Mesothelial cell of epicardium (in vitro differentiated cells): ENCODE data around the gene BMPR2. TPM values are rescaled to one million over a fixed set of nuclear protein-coding genes. Genes with fewer than 3 reads are reported as not detected.
"Not testable (repeated sequence)": the region's sequence is repeated elsewhere in the genome, so short reads cannot be mapped to it uniquely, and the experiment has no call there.

Experiments
- DNase-seq, 2 experiments: peaks; one replicate each; pipeline ENCODE4 v3.0.0; 2021; ENCODE audit warnings: low spot score in 2 of 2; ENCODE audit not compliant: unreplicated experiment in 2 of 2
- H3K27ac Mint-ChIP-seq: 2 replicates; pipeline ENCODE4 v1.8.0; 2021; ENCODE audit warnings: mixed read lengths
- H3K27me3 Mint-ChIP-seq: 2 replicates; pipeline ENCODE4 v1.8.0; 2021; ENCODE audit warnings: low read depth, mixed read lengths
- H3K36me3 Mint-ChIP-seq: 2 replicates; pipeline ENCODE4 v1.8.0; 2021; ENCODE audit warnings: mixed read lengths
- H3K4me1 Mint-ChIP-seq: 2 replicates; pipeline ENCODE4 v1.8.0; 2021; ENCODE audit warnings: mixed read lengths
- H3K4me3 Mint-ChIP-seq: 2 replicates; pipeline ENCODE4 v1.8.0; 2021; ENCODE audit warnings: mild to moderate bottlenecking, moderate library complexity, mixed read lengths
- H3K9me3 Mint-ChIP-seq: 2 replicates; pipeline ENCODE4 v1.8.0; 2021; ENCODE audit warnings: mixed read lengths
- CTCF ChIP-seq: fragments of 200-600 bp; sonication (generic); IDR thresholded peaks from one replicate; pipeline ENCODE4 v1.5.0; 2021; ENCODE audit warnings: antibody characterized with exemption; ENCODE audit not compliant: unreplicated experiment
- total RNA-seq: library from RNA; stranded (reverse); gene quantifications from 3 replicates; pipeline ENCODE4 v1.2.1, GENCODE V29; 2021

Gene BMPR2
- total RNA-seq, 1 donor from 2014 or later: 81.4 TPM

GRCh38 chr2:202490479-202490878 lies 114.4 kb downstream of the BMPR2 start:
- no peaks in the 10 kb centered on the region for H3K9me3 Mint-ChIP-seq
- H3K36me3 Mint-ChIP-seq: peaks cover 11% of the 10 kb centered on the region
- no peak overlapping the region for H3K27ac Mint-ChIP-seq
- TF ChIP-seq CTCF: no peak
- no peak for DNase-seq
- H3K4me1 Mint-ChIP-seq: peaks cover 9% of the 10 kb centered on the region
- no peak overlapping the region for H3K4me3 Mint-ChIP-seq
- H3K27me3 Mint-ChIP-seq: no peaks in the 10 kb centered on the region

- TF ChIP-seq CTCF: no peak
- Mint-ChIP-seq H3K4me1 (peaks cover 9% of the 10 kb centered on the region), H3K4me3 (no peak overlapping the region), H3K27me3 (no peaks in the 10 kb centered on the region), H3K9me3 (no peaks in the 10 kb centered on the region), H3K27ac (no peak overlapping the region), H3K36me3 (peaks cover 11% of the 10 kb centered on the region)
- DNase-seq: no peak
Observed at GRCh38 chr2:202491514-202491913, 115.4 kb downstream of the BMPR2 start.

- TF ChIP-seq CTCF: no peak
- Mint-ChIP-seq H3K27me3 (no peaks in the 10 kb centered on the region), H3K27ac (peak overlapping the region; percentile 78), H3K36me3 (peaks cover 20% of the 10 kb centered on the region), H3K4me3 (no peak overlapping the region), H3K4me1 (peaks cover 6% of the 10 kb centered on the region), H3K9me3 (no peaks in the 10 kb centered on the region)
- DNase-seq: no peak
Observed at GRCh38 chr2:202494300-202495229, 118.4 kb downstream of the BMPR2 start.

- H3K27ac Mint-ChIP-seq: no peak overlapping the region
- no peak for DNase-seq
- H3K36me3 Mint-ChIP-seq: peaks cover 15% of the 10 kb centered on the region
Observed at GRCh38 chr2:202495230-202495604, 119.1 kb downstream of the BMPR2 start.

GRCh38 chr2:202496835-202497472 lies 120.8 kb downstream of the BMPR2 start:
- H3K27me3 Mint-ChIP-seq, H3K9me3 Mint-ChIP-seq, H3K4me3 Mint-ChIP-seq, H3K4me1 Mint-ChIP-seq, H3K27ac Mint-ChIP-seq, DNase-seq: not testable (repeated sequence)
- H3K36me3 Mint-ChIP-seq: peaks cover 16% of the 10 kb centered on the region

More at GRCh38 chr2:202495230-202495604, 119.1 kb downstream of the BMPR2 start:
- no peak for TF ChIP-seq CTCF
- Mint-ChIP-seq H3K4me3 (no peak overlapping the region), H3K4me1 (peaks cover 6% of the 10 kb centered on the region), H3K9me3 (no peaks in the 10 kb centered on the region), H3K27me3 (no peaks in the 10 kb centered on the region)

- DNase-seq, H3K27ac Mint-ChIP-seq, H3K4me3 Mint-ChIP-seq: not testable (repeated sequence)
Observed at GRCh38 chr2:202497473-202497866, 121.3 kb downstream of the BMPR2 start.

GRCh38 chr2:202499841-202500240 lies 123.7 kb downstream of the BMPR2 start:
- H3K4me1 Mint-ChIP-seq, DNase-seq, H3K27me3 Mint-ChIP-seq, H3K9me3 Mint-ChIP-seq, H3K27ac Mint-ChIP-seq, H3K4me3 Mint-ChIP-seq: not testable (repeated sequence)
- peaks cover 35% of the 10 kb centered on the region for H3K36me3 Mint-ChIP-seq

More at GRCh38 chr2:202497473-202497866, 121.3 kb downstream of the BMPR2 start:
- not testable (repeated sequence) for H3K4me1 Mint-ChIP-seq, H3K27me3 Mint-ChIP-seq, H3K9me3 Mint-ChIP-seq
- H3K36me3 Mint-ChIP-seq: peaks cover 21% of the 10 kb centered on the region

- peaks cover 32% of the 10 kb centered on the region for H3K36me3 Mint-ChIP-seq
- DNase-seq, H3K9me3 Mint-ChIP-seq, H3K4me1 Mint-ChIP-seq, H3K27ac Mint-ChIP-seq, H3K27me3 Mint-ChIP-seq, H3K4me3 Mint-ChIP-seq: not testable (repeated sequence)
Observed at GRCh38 chr2:202503276-202503675, 127.1 kb downstream of the BMPR2 start.
